8988T (cell line): Measurements from ENCODE around the gene ANKS1A.
"Not testable (repeated sequence)": the region's sequence is repeated elsewhere in the genome, so short reads cannot be mapped to it uniquely, and the experiment has no call there.

Source experiments
- DNase-seq: peaks from one replicate; pipeline ENCODE4 v3.0.0; 2011

Gene ANKS1A

GRCh38 chr6:34999962-35000361 lies 110.9 kb downstream of the ANKS1A start:
- DNase-seq = not testable (repeated sequence)

GRCh38 chr6:35001349-35001748 lies 112.3 kb downstream of the ANKS1A start:
- not testable (repeated sequence) for DNase-seq

DNA sequence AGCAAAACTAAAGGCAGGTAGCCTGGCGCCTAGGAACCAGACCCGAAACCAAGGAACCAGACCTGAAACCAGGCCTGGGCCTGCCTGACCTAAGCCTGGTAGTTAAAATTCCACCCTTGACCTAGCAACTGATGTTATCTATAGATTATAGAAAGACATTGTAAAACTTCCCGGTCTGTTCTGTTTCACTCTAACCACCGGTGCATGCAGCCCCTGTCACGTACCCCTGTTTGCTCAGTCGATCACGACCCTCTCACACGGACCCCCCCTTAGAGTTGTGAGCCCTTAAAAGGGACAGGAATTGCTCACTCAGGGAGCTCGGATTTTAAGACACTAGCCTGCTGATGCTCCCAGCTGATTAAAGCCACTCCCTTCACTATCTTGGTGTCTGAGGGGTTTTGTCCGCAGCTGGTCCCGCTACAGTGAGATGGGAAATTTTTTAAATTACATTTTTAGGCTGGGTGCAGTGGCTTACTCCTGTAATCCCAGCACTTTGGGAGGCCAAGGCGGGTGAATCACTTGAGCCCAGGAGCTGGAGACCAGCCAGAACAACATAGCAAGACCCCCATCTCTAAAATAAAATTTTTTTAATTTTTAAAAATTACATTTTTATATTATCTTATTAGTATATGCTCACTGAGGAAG lies 115.0 kb downstream of the ANKS1A start:
- not testable (repeated sequence) for DNase-seq

DNA sequence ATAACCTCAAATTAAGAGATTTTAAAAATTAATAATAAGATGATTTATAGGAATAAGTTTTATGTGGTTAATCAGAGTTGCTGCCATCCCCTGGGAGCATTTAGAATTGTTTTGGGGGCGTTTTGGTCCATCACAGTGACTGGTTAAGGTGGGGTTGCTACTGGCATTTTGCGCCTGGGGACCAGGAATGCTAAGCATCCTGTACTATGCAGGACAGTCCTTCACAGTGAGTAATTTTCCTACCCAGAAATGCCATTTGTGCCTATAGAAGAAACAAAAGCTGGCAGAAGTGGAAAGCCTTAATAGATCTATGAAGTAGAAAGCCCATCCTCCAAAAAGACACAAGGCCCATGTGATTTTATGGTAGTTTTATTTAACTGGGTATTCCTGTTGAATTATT lies 118.0 kb downstream of the ANKS1A start:
- no peak for DNase-seq

DNA sequence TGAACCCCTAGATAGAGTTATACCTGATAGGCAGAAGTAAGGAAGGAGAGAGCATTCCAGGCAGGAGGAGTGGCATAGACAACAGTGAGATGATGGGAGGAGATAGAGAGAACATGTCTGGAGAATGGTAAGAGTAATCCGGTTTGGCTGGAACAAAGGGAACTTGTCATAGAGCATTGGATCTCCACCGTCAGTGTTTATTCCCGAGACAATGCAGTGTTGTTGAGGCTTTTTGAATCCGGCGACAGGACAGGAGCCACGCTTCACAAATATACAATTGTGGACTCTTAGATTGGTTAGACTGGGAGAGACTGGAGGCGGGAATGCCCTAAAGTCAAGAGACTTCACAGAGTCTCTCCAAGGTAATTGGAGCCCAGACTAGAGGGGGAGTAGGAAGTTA lies 119.8 kb downstream of the ANKS1A start:
- no peak for DNase-seq

DNA sequence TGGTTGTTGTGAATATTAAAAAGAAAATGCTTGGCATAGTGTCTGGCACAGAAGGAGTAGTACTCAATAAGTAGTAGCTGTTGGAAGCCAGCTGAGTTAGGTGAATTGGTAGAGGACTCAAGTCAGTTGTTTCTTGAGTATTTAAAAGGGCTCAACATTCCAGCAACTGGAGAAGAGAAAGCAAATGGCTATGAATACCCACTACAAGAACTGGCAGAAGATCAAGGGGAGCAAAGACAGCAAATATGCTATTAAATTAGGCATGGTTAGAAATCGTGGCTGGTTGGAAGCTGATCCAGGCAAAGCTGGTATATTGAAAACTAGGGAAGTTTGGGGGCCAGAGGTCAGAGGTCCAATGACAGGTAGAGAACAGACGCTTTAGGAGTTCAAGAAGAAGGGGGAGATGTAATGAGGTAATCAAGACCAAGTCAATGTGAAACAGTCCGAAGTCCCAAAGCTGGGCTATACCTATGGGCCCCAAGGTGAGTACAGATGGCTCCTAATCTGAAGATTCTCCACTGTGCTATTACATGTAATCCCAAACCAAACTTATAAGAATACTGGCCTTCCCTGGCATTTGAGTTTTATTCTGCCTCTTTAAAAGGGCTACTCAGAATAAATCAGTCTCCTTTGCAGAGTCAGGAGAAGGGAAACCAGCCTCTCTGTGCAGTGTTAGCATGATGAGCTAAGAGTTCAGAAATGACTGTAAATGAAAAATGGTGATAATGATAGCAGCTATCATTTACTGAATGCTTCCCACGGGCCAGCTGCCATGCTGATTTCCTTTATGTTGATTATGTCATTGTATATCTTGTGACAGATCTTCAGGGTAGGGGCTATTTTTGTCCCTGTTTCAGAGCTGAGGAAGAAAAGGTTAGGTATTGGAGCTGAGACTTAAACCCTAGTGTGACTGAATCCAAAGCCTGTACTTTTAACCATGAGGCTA lies 122.3 kb downstream of the ANKS1A start:
- no peak for DNase-seq

DNA sequence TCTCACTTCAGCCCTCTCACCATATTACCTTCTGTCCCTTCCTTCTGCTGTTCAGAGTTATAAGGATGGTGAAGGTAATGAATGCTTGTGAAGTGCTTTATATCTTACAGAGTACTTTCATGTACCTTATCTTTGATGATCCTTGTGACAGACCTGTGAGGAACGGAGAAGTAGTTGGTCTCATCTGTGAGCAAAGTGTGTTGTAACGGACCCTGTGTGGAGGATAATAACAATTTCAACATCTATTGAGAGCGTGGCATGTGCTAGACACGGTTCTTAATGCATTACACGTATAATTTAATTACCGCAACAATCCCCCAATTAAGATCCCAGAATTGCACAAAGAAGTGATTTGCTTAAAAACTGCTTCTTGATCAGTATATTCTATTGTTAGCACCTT lies 124.6 kb downstream of the ANKS1A start:
- no peak for DNase-seq

- no peak for DNase-seq
Observed at GRCh38 chr6:35014341-35014740, 125.3 kb downstream of the ANKS1A start.

- DNase-seq = no peak
Observed at GRCh38 chr6:35014786-35015185, 125.7 kb downstream of the ANKS1A start.

DNA sequence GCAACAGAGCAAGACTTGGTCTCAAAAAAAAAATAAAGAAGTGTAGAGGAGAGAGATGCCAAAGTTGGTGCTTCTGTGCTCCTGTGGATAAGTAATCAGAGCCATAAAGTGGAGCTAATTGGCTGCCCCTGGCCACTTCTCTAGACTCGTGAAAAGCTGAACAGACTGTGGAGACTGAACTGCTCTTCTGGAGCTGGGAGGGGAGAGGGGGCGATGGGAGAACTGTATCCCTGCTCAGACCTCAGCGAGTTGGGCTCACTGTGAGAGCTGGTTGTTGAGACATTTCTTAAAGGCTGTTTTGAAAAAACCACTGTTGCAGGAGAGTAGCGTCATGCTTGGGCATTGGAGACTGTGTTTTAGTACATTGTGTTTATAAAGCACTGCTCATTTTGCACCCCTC lies 126.4 kb downstream of the ANKS1A start:
- DNase-seq = no peak

DNA sequence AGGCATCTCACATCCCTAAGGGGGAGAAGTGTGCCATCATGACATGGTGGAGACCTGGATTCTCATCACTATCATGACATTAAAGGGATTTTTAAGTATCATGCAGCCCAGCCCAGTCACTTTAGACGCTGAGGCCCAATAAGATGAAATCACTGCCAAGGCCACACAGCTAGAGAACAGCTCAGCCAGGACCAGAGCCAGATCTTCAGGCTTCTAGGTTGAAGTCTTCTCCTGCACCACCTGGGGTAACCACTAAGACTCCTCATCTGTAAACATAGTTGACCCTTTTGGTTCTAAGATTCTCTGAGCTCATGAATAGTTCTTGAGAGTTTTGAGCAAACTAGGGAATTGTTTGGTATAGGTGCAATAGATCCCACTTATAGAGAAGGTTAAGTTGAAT lies 126.9 kb downstream of the ANKS1A start:
- DNase-seq = no peak

DNA sequence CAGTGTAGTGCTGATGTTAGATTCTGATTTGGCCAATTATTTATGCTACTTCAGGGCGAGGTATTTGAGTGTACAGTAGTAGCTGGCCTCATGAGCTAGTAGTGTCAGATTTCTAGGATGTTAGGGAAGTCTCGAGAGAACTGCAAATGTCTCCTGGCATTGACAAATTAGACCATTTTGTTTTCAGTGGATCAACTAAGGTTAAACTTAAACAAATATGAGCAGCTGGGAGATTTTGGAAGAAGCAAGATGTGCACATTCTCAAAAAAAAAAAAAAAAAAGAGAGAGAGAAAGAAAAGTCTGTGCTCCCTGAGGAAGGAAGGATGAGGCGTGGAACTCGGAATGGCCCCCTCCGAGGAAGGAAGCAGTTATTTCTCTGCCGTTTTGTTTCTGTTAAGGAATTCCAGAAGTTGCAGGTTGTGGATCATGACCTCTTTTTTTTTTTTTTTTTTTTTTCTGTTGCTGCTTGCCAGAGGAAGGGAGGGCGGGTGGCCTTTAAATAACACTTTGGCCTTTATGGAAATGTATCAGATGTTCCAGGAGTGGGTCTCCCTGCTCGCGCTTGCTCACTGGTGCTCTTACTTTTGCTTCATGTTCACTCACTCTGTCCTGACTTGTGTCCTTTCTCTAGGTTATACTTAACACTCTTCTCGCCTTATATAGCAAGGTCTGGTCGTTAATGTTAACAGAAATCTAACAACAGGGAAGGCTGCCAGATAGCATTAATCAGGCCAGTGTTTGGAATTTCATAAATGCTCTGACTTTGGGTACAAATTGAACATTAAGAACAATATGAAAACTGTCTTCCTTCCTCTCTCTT lies 127.7 kb downstream of the ANKS1A start:
- DNase-seq = no peak

DNA sequence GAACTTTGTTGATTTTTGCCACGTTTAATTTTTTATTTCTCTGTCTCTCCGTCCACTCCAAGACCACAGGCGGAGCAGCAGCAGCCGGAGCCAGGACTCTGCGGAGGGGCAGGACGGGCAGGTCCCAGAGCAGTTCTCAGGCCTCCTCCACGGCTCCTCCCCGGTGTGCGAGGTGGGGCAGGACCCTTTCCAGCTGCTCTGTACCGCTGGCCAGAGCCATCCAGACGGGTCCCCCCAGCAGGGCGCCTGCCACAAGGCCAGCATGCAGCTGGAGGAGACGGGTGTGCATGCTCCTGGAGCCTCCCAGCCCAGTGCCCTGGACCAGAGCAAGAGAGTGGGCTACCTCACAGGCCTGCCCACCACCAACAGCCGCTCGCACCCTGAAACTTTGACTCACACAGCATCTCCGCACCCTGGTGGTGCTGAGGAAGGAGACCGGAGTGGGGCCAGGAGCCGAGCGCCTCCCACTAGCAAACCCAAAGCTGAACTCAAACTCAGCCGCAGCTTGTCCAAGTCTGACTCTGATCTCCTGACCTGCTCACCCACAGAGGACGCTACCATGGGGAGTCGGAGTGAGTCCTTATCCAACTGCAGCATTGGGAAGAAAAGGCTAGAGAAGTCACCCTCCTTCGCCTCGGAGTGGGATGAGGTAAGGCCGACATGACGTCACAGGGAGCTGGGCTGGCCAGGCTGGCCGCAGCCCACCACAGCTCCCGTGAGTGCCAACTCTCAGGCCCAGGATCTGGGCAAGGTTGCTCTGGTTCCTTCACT lies 128.5 kb downstream of the ANKS1A start:
- no peak for DNase-seq

DNA sequence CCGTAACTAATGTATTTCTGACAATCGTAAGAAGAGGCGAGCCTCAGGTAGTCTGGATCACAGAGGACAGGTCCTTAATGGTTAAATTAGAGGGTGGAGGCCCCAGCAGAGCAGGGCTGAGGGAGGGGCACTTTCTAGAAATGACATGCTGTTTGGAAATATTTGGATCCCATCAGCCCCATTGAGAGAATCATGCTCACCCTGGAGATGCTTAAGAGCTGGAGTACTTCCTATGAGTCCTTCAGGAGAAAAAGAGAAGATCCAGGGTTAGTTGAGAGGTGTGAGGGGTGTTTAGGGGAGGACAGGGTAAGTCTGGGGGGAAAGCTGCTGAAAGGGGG lies 129.1 kb downstream of the ANKS1A start:
- DNase-seq = no peak

- no peak for DNase-seq
Observed at GRCh38 chr6:35018746-35019145, 129.7 kb downstream of the ANKS1A start.

DNA sequence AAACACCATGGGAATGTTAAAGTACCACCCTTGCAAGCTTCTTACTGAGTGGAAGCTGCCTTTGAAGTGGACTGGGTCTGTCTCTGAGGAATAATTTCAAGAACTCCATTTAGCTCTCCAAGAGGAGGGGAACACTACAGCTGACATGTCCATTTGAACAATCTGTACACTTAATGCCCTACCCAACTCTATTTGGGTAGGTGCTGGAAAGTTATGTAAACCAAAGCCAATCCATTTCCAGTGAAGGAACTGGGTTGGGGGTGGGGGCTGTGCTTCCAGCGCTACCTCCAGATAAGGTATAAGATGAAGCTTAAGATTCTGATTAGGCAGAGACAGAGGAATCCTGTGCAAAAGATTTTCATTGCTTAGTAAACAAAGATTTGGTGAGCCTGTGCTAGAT lies 130.1 kb downstream of the ANKS1A start:
- no peak for DNase-seq

DNA sequence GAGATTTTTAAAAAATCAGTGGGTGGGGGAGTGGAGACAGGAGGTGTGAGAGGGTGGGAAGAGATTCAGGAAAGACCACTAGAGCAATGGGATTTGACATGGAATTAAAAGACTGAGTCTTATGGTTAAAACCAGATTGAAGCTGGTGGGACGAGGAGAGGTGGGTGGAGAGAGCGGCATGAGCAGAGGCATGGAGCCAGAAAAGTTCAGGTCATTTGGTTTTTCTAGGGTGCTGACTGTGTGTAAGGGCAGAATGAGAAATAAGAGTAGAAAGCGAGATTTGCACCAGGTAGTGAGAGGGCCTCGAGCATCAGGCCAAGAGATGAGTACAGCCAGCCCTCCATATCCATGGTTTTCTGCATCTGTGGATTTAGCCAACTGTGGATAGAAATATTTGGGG lies 130.8 kb downstream of the ANKS1A start:
- DNase-seq = no peak

DNA sequence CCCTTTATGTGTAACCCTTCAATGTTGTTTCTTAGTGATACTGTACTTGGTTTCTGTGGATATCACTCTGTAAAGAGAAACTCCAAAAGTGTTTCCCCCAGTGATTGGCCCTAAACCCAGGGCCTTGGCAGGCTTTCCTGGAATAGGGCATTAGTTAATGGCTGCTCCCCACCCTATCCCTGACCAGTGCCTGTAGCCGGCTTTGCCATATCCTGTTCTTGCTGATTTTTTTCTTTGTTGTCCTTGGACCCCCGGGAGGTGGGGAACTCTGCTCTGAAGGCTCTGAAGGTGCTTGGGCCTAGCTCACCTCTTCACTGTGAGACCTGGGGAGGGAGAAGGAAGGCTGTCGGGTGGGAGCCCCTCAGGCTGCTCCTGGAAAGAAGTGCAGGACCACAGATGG lies 131.9 kb downstream of the ANKS1A start:
- DNase-seq = no peak

DNA sequence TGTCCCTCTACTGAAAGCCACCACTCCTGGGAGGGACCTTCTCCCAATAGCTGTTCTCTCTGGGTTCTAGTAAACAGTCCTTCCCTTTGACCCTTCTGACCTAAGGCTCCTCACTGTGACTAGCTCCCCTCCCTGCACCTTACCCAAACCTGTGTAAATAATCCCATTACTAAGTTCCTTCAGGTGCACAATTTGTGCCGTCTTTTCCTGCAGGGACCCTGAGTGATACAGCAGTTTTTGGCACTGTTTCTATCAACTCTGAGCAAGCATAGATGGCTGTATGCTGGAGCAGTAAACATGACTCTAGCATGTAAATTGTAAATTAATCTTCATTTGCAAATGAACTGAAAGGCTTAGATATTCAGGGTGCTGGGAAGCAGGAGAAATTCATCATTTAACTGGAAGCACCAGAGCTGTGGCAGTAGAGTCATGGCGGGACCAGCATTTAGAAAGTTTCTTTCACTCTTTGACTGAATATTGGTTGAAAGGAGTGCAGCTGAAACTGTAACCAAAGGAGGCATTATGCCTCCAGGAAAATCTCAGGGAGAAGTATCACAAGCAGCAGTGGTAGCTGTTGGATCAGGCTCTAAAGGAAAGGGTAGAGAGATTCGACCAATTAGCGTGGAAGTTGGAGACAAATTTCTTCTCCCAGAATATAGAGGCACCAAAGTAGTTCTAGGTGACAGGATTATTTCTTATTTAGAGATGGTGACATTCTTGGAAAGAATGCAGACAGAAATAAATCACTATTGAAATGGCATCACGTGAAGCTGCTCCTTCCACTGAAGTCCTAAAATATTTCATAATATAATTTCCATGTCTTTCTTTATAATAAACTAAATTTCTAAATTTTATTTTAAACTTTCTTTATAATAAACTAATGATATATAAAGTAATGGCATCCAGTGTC lies 134.3 kb downstream of the ANKS1A start:
- no peak for DNase-seq

DNA sequence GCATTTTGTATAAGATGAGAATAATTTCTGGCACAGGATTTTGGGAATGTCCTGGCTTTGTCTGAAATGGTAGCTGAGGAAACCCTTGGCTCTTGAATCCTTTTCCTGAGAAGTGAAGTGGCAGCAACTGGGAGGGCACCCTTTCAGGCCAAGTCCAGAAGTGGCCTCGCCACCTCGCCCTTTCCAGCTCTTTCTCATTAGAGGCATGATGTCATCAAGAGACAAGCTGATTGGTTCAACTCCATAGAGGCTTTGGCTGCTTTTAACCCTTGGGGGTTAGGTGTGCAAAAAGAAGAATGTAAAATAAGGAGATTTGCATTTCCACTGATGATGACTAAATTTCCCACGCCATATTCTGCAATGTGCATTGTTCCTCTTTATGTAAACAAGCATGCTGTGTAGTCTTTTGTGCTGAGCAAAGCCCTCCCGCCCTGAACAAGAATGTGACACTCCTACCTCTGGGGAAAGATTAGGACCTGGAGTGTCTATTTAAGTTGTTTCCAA lies 135.5 kb downstream of the ANKS1A start:
- no peak for DNase-seq
